Bronchial epithelial cell (primary cell): ENCODE results near the gene STN1. TPM values are rescaled to one million over a fixed set of nuclear protein-coding genes. Genes with fewer than 3 reads are reported as not detected.

Experiments used
- DNase-seq: peaks from one replicate; pipeline ENCODE4 v3.0.0-alpha.2; 2010; ENCODE audit warnings: low read depth
- FAIRE-seq: peaks from 2 replicates; lab custom pipeline; 2011; peaks lifted over from hg19 to GRCh38; lab: Jason Lieb, UNC
- H3K27me3 ChIP-seq: 2 replicates; pipeline ENCODE4 v1.5.1; 2011; ENCODE audit warnings: low read length; ENCODE audit not compliant: control insufficient read depth, insufficient read depth
- H3K36me3 ChIP-seq: 2 replicates; pipeline ENCODE4 v1.5.1; 2011; ENCODE audit warnings: low read length; ENCODE audit not compliant: control insufficient read depth, insufficient read depth
- H3K4me3 ChIP-seq: 2 replicates; pipeline ENCODE4 v1.5.1; 2011; ENCODE audit warnings: mild to moderate bottlenecking, low read depth, low read length, control low read depth
- total RNA-seq: library from RNA; depleted of rRNA; stranded (reverse); fragments of >200 nt; gene quantifications from 2 replicates; pipeline ENCODE4 v1.2.1, GENCODE V29; 2014
- TF ChIP-seq, protein P1 (sequence below): IDR thresholded peaks from 2 replicates; pipeline ENCODE4 v1.5.1; 2011; ENCODE audit warnings: mild to moderate bottlenecking, moderate library complexity, low read length, control low read depth, inconsistent platforms; ENCODE audit not compliant: insufficient read depth, severe bottlenecking

Gene STN1
- total RNA-seq, 1 donor from 2014 or later, result 67.7 TPM

DNA sequence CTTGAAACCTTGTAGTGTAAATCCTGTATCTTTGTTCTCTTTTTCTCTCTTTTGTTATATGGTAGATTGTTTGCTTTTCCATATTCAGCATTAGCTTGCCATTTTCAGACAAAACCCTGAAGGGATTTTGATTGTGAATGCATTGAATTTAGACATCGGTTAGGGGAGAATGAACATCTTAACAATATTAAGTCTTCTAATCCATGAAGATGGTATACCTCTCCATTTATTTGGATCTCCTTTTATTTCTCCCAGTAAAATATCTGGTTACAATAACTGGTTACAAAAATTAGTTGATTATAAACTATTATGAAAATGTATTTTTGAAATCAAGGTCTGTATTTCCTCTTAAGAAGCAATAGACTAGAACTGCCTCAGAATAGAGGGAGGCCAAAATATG is 36.6 kb upstream of the STN1 start:
- Histone ChIP-seq H3K36me3 (no peaks in the 10 kb centered on the region), H3K4me3 (no peak overlapping the region), H3K27me3 (no peaks in the 10 kb centered on the region)
- no peak for FAIRE-seq
- TF ChIP-seq, protein P1, sequence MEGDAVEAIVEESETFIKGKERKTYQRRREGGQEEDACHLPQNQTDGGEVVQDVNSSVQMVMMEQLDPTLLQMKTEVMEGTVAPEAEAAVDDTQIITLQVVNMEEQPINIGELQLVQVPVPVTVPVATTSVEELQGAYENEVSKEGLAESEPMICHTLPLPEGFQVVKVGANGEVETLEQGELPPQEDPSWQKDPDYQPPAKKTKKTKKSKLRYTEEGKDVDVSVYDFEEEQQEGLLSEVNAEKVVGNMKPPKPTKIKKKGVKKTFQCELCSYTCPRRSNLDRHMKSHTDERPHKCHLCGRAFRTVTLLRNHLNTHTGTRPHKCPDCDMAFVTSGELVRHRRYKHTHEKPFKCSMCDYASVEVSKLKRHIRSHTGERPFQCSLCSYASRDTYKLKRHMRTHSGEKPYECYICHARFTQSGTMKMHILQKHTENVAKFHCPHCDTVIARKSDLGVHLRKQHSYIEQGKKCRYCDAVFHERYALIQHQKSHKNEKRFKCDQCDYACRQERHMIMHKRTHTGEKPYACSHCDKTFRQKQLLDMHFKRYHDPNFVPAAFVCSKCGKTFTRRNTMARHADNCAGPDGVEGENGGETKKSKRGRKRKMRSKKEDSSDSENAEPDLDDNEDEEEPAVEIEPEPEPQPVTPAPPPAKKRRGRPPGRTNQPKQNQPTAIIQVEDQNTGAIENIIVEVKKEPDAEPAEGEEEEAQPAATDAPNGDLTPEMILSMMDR, result no peak
- DNase-seq, result no peak

DNA sequence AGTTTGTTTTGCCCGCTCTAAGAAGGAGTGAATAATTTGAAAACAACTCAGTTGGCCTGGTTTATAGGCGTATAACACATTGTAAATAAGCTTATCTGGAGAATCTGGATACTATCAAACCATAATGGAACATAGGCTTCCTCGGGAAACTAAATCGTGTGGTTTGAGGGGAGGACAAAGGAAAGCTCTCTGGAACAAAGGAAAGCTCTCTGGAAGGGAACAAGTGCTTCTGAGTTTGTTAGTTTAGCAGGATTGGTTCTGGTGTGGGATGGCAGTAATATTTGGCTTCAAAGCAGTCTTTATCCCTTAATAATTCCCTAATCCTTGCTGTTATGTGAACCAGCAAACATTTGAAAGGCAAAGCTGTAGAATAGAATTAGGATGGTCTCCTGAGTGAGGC is 34.0 kb upstream of the STN1 start:
- TF ChIP-seq, protein P1, result no peak
- H3K4me3 ChIP-seq, result no peak overlapping the region
- no peaks in the 10 kb centered on the region for H3K27me3 ChIP-seq
- DNase-seq (no peak), FAIRE-seq (no peak)
- H3K36me3 ChIP-seq, result no peaks in the 10 kb centered on the region

- no peak for DNase-seq
- no peak overlapping the region for H3K4me3 ChIP-seq
- no peaks in the 10 kb centered on the region for H3K36me3 ChIP-seq
- no peaks in the 10 kb centered on the region for H3K27me3 ChIP-seq
- FAIRE-seq, result no peak
- TF ChIP-seq, protein P1, result no peak
Measured at GRCh38 chr10:103951183-103951582, 33.2 kb upstream of the STN1 start.

GRCh38 chr10:103949728-103950127 is 31.7 kb upstream of the STN1 start:
- TF ChIP-seq, protein P1, result no peak
- Histone ChIP-seq H3K4me3 (no peak overlapping the region), H3K36me3 (no peaks in the 10 kb centered on the region), H3K27me3 (no peaks in the 10 kb centered on the region)
- no peak for FAIRE-seq
- no peak for DNase-seq

DNA sequence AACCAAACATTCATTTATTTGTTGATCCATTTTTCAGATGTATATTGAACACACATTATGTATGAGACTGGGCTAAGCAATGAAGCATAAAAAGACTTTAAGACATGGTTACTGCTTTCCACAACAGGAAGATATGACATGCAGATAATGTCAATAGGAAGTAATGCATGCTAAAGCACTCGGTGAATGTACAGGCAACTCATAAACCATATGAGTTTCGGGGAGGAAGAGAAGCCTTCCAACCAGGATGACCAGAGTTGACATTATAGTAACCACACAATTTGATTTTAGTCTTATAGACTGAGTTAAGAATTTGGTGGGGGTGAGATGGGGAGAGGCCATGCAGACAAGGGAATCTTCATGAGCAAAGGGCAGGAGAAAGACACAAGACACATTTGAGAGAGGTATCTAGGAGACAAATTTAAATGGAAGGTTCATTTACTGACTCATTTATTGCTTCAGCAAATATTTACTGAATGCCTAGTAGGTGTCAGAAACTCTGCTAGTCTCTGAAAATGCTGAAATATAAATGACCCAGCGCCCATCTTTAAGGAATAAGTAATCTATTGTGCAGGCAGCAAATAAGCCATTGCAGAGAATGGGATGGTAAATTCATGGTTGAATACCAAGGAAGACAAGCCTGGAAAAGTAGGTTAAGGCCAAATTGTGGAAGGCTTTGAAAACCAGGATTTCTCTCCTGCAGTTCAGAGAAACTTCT is 30.0 kb upstream of the STN1 start:
- Histone ChIP-seq H3K36me3 (no peaks in the 10 kb centered on the region), H3K27me3 (no peaks in the 10 kb centered on the region), H3K4me3 (no peak overlapping the region)
- DNase-seq, result no peak
- TF ChIP-seq, protein P1, result no peak
- FAIRE-seq, result no peak

- Histone ChIP-seq H3K36me3 (no peaks in the 10 kb centered on the region), H3K27me3 (no peaks in the 10 kb centered on the region), H3K4me3 (no peak overlapping the region)
- TF ChIP-seq, protein P1, result no peak
- no peak for DNase-seq
- no peak for FAIRE-seq
Measured at GRCh38 chr10:103942866-103943265, 24.9 kb upstream of the STN1 start.
